B cell (primary cell): ENCODE measurements around the gene RAPGEF1. TPM values are rescaled to one million over a fixed set of nuclear protein-coding genes. Genes with fewer than 3 reads are reported as not detected.

Experiments
- ATAC-seq: fragments of 200-7000 bp; cut with Tn5 transposase; one replicate; pipeline ENCODE4 v1.10.0; 2021; ENCODE audit warnings: low read depth, mild to moderate bottlenecking, moderate number of reproducible peaks, moderate library complexity
- CTCF ChIA-PET: fragments of 350-600 bp; sonication (Branson Sonifier 250); formaldehyde crosslinking; loops from one replicate; lab custom pipeline; 2021; ENCODE audit warnings: antibody characterized with exemption, inconsistent platforms; lab: Charles Lee
- POLR2A ChIA-PET: fragments of 350-600 bp; sonication (Branson Sonifier 250); formaldehyde crosslinking; loops from one replicate; lab custom pipeline; 2021; ENCODE audit warnings: antibody characterized with exemption; lab: Charles Lee
- DNase-seq: peaks from one replicate; pipeline ENCODE4 v3.0.0; 2013
- H2AFZ ChIP-seq: 2 replicates; pipeline ENCODE4 v1.6.1; 2012; ENCODE audit warnings: mild to moderate bottlenecking, low read depth, low read length; ENCODE audit not compliant: insufficient read depth, poor library complexity, severe bottlenecking
- H3K27ac ChIP-seq, 2 donors: 1 replicate in 1 of 2; 2 replicates in 1 of 2; pipeline ENCODE4 v1.5.1; 2012 to 2013; ENCODE audit warnings: low read length in 2 of 2, mild to moderate bottlenecking in 2 of 2, moderate library complexity in 1 of 2
- H3K27me3 ChIP-seq, 4 experiments: fragments of 200-600 bp in 1 of 4; sonication (generic) in 1 of 4; replicated peaks in 1 of 4; 1 replicate in 2 of 4; 2 replicates in 2 of 4; pipeline versions ENCODE4 v1.6.1 to v1.7.0; 2013 to 2016; ENCODE audit warnings: low read length in 3 of 4, mild to moderate bottlenecking in 2 of 4, mixed read lengths in 1 of 4, moderate library complexity in 1 of 4; ENCODE audit not compliant: insufficient read depth in 4 of 4, control insufficient read depth in 3 of 4; ENCODE audit errors: control extremely low read depth in 1 of 4
- H3K36me3 ChIP-seq, 2 experiments: replicated peaks in 1 of 2; 1 replicate in 1 of 2; 2 replicates in 1 of 2; pipeline versions ENCODE4 v1.6.1 to v1.7.1; 2013; ENCODE audit warnings: low read length in 1 of 2; ENCODE audit not compliant: insufficient read depth in 2 of 2, control insufficient read depth in 1 of 2; ENCODE audit errors: control extremely low read depth in 1 of 2, extremely low read depth in 1 of 2
- H3K4me1 ChIP-seq, 2 donors: fragments of 200-600 bp in 1 of 2; sonication (generic) in 1 of 2; 1 replicate in 1 of 2; 2 replicates in 1 of 2; pipeline versions ENCODE4 v1.5.1 to v1.6.1; 2013 to 2017; ENCODE audit warnings: low read length in 2 of 2; ENCODE audit not compliant: control insufficient read depth in 2 of 2, insufficient read depth in 2 of 2
- H3K4me2 ChIP-seq: replicated peaks from 2 replicates; pipeline ENCODE3; 2012; ENCODE audit warnings: mild to moderate bottlenecking, low read depth, low read length; ENCODE audit not compliant: poor library complexity, severe bottlenecking
- H3K4me3 ChIP-seq, 5 experiments: fragments of 200-600 bp in 1 of 5; sonication (generic) in 1 of 5; 1 replicate in 3 of 5; 2 replicates in 2 of 5; pipeline versions ENCODE4 v1.5.1 to v1.7.0; 2011 to 2016; ENCODE audit warnings: low read length in 4 of 5, mild to moderate bottlenecking in 4 of 5, low read depth in 2 of 5, control low read depth in 1 of 5, moderate library complexity in 1 of 5; ENCODE audit not compliant: insufficient read depth in 1 of 5; ENCODE audit errors: control extremely low read depth in 1 of 5, extremely low read depth in 1 of 5
- H3K79me2 ChIP-seq: fragments of 200-600 bp; sonication (generic); one replicate; pipeline ENCODE4 v1.6.0; 2016; ENCODE audit warnings: low read length; ENCODE audit not compliant: control insufficient read depth, insufficient read depth
- H3K9ac ChIP-seq: fragments of 200-600 bp; sonication (generic); 2 replicates; pipeline ENCODE4 v1.6.1; 2017; ENCODE audit warnings: mild to moderate bottlenecking, low read length, moderate library complexity
- H3K9me3 ChIP-seq, 3 donors: one replicate each; pipeline versions ENCODE4 v1.6.1 to v1.7.1; 2013; ENCODE audit warnings: low read length in 2 of 3; ENCODE audit not compliant: control insufficient read depth in 2 of 3, insufficient read depth in 1 of 3; ENCODE audit errors: control extremely low read depth in 1 of 3
- H4K20me1 ChIP-seq: 2 replicates; pipeline ENCODE4 v1.6.0; 2012; ENCODE audit warnings: mild to moderate bottlenecking, low read length; ENCODE audit not compliant: insufficient read depth, control insufficient read depth, poor library complexity, severe bottlenecking
- H3K27ac Mint-ChIP-seq: one replicate; pipeline ENCODE4 v1.8.0; 2021; ENCODE audit warnings: mixed read lengths
- H3K27me3 Mint-ChIP-seq: one replicate; pipeline ENCODE4 v1.8.0; 2021; ENCODE audit warnings: mixed read lengths
- H3K4me1 Mint-ChIP-seq: one replicate; pipeline ENCODE4 v1.8.0; 2021; ENCODE audit warnings: mixed read lengths
- H3K4me3 Mint-ChIP-seq: one replicate; pipeline ENCODE4 v1.8.0; 2021; ENCODE audit warnings: mixed read lengths
- H3K9me3 Mint-ChIP-seq: one replicate; pipeline ENCODE4 v1.8.0; 2022; ENCODE audit warnings: mixed read lengths; ENCODE audit not compliant: insufficient read depth
- CTCF ChIP-seq: fragments of 200-600 bp; IDR thresholded peaks from one replicate; pipeline ENCODE4 v1.8.0; 2022; ENCODE audit warnings: antibody characterized with exemption, mild to moderate bottlenecking
- EZH2 ChIP-seq: IDR thresholded peaks from 2 replicates; pipeline ENCODE4 v1.6.1; 2012; ENCODE audit warnings: borderline replicate concordance, low read depth, mild to moderate bottlenecking, moderate library complexity, low read length; ENCODE audit not compliant: insufficient read depth, poor library complexity, severe bottlenecking
- WGBS: methylation state at CpG from one replicate; pipeline ENCODE4 v1.1.5; 2013; ENCODE audit warnings: missing lambda C conversion rate; ENCODE audit not compliant: insufficient coverage; 5-methylcytosine and 5-hydroxymethylcytosine counted together
- intact Hi-C: fragments of 100-400 bp; cut with micrococcal nuclease; formaldehyde crosslinking; loops from one replicate; pipeline ENCODE4 v1.10.0; 2022
- polyA plus RNA-seq: library from polyadenylated mRNA; depleted of rRNA; stranded (reverse); fragments of >200 nt; gene quantifications from 2 replicates; pipeline ENCODE4 v1.2.3, GENCODE V29; 2012
- total RNA-seq, 2 donors: library from RNA; stranded (reverse); fragments of 120-200 nt in 1 of 2; gene quantifications; 1 replicate in 1 of 2; 2 replicates in 1 of 2; pipeline versions ENCODE4 v1.2.3 to v1.2.4, GENCODE V29; 2013 to 2022

The RAPGEF1 gene
- total and polyA plus RNA-seq, 2 donors (not counting 1 experiment from before 2014, with no cell fraction given) = 134 to 447 TPM

GRCh38 chr9:131530546-131530919 lies 209.3 kb downstream of the RAPGEF1 start:
- no peaks in the 10 kb centered on the region for H3K9me3 Mint-ChIP-seq
- peaks cover 0 to 32% of the 10 kb centered on the region in 2 experiments for H3K36me3 ChIP-seq
- H3K79me2 ChIP-seq = peaks cover 8% of the 10 kb centered on the region
- H3K27ac ChIP-seq = peak overlapping the region; percentile 18 to 64
- TF ChIP-seq CTCF (peak; percentile 11), EZH2 (no peak)
- ATAC-seq = peak; percentile 12
- peaks cover 23 to 31% of the 10 kb centered on the region in 2 donors for H3K4me1 ChIP-seq
- no peaks in the 10 kb centered on the region for H4K20me1 ChIP-seq
- H3K9me3 ChIP-seq = no peaks in the 10 kb centered on the region
- 6% methylated on average over 27 of the region's 29 CpGs for WGBS
- POLR2A ChIA-PET = no interaction called here
- peaks cover 21% of the 10 kb centered on the region for H3K4me1 Mint-ChIP-seq
- H3K4me2 ChIP-seq = peak overlapping the region; percentile 94
- peak; percentile 36 for DNase-seq
- peak overlapping the region; percentile 97 for H2AFZ ChIP-seq
- H3K27me3 Mint-ChIP-seq = no peaks in the 10 kb centered on the region
- peak overlapping the region; percentile 79 for H3K4me3 Mint-ChIP-seq
- peak overlapping the region; percentile 20 for H3K27ac Mint-ChIP-seq
- intact Hi-C loops = loop anchor here (5.0 kb wide), 1 partner anchor 37 kb away; no protein-coding TSS in a partner anchor
- H3K27me3 ChIP-seq = no peaks in the 10 kb centered on the region
- peak overlapping the region; percentile 21 to 88 (median 70) for H3K4me3 ChIP-seq
- CTCF ChIA-PET = interaction anchor here (1.0 kb wide), 1 partner anchor 181 kb away, joined by 5 read pairs; no protein-coding TSS in a partner anchor
- H3K9ac ChIP-seq = peak overlapping the region; percentile 87
